Uterus (tissue), 2 donors: ENCODE measurements around the gene CYSTM1.

Source experiments
- POLR2A ChIP-seq, 2 donors: fragments of 450-650 bp; IDR thresholded peaks; one replicate each; pipeline ENCODE4 v1.6.1; 2016; ENCODE audit warnings: antibody characterized with exemption in 2 of 2, mild to moderate bottlenecking in 1 of 2, moderate library complexity in 1 of 2
- TF ChIP-seq, protein P1 (sequence below), 4 experiments: fragments of 200-600 bp in 2 of 4; fragments of 450-650 bp in 2 of 4; sonication (generic) in 2 of 4; IDR thresholded peaks; one replicate each; pipeline ENCODE4 v1.5.1; 2016 to 2019; ENCODE audit warnings: antibody characterized with exemption in 4 of 4, mild to moderate bottlenecking in 2 of 4, moderate library complexity in 1 of 4

DNA sequence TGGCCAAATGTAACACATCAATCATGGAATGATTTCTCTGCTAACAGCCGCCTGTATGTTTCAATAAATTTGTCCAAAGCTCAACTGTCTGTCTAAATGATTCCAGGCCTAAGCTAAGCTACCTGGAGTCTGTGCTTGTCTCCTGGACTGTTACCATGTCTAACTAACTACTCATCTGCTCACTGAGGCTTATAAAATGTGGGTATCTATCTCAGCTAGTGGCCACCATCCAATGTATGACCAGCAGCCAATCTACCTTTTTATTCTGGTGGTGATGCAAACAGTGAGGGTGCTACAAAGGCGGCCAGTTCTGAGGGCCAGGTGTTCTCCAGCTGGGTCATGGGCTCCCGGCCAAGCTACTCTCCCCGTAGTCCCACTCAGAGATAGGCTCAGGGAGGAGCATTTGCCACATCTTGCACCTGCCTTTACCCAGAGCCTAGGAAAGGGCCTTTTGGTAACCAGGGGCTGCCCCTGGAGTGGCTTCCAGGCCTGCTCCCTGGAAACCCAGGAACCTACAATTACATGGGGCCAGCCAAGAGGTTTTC lies 68.8 kb downstream of the CYSTM1 start:
- TF ChIP-seq, protein P1, sequence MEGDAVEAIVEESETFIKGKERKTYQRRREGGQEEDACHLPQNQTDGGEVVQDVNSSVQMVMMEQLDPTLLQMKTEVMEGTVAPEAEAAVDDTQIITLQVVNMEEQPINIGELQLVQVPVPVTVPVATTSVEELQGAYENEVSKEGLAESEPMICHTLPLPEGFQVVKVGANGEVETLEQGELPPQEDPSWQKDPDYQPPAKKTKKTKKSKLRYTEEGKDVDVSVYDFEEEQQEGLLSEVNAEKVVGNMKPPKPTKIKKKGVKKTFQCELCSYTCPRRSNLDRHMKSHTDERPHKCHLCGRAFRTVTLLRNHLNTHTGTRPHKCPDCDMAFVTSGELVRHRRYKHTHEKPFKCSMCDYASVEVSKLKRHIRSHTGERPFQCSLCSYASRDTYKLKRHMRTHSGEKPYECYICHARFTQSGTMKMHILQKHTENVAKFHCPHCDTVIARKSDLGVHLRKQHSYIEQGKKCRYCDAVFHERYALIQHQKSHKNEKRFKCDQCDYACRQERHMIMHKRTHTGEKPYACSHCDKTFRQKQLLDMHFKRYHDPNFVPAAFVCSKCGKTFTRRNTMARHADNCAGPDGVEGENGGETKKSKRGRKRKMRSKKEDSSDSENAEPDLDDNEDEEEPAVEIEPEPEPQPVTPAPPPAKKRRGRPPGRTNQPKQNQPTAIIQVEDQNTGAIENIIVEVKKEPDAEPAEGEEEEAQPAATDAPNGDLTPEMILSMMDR (IDR thresholded peaks at IDR 0.05): no peak
- TF ChIP-seq POLR2A (IDR thresholded peaks at IDR 0.05): no peak
